HEK293 (cell line): ENCODE measurements around the gene SLC45A2.

Source experiments
- CTCF ChIP-seq: fragments of 450-650 bp; formaldehyde crosslinking; IDR thresholded peaks from 2 replicates; pipeline ENCODE4 v1.5.1; 2016; ENCODE audit warnings: missing biosample characterization, missing genetic modification characterization
- EGR2 ChIP-seq: fragments of 450-650 bp; formaldehyde crosslinking; IDR thresholded peaks from 2 replicates; pipeline ENCODE4 v1.5.1; 2016; ENCODE audit warnings: low read depth, missing biosample characterization, missing genetic modification characterization
- ZNF266 ChIP-seq: fragments of 450-650 bp; formaldehyde crosslinking; IDR thresholded peaks from 2 replicates; pipeline ENCODE4 v1.5.1; 2016; ENCODE audit warnings: missing biosample characterization, missing genetic modification characterization, low read depth
- ZNF274 ChIP-seq, 2 experiments: fragments of 200-500 bp in 1 of 2; fragments of 450-650 bp in 1 of 2; sonication (Bioruptor generic) in 1 of 2; formaldehyde crosslinking in 1 of 2; IDR thresholded peaks; 2 replicates each; pipeline versions ENCODE4 v1.5.1 to v1.6.1; 2014 to 2016; ENCODE audit warnings: borderline replicate concordance in 1 of 2, inconsistent platforms in 1 of 2, low read length in 1 of 2, missing biosample characterization in 1 of 2, missing genetic modification characterization in 1 of 2
- ZNF501 ChIP-seq: fragments of 450-650 bp; formaldehyde crosslinking; IDR thresholded peaks from 2 replicates; pipeline ENCODE4 v1.5.1; 2016; ENCODE audit warnings: missing biosample characterization, missing genetic modification characterization
- TF ChIP-seq, protein P1 (sequence below): fragments of 450-650 bp; formaldehyde crosslinking; IDR thresholded peaks from 2 replicates; pipeline ENCODE4 v1.5.1; 2016; ENCODE audit warnings: missing biosample characterization, missing genetic modification characterization, low read depth

- TF ChIP-seq CTCF (no peak), ZNF274 (IDR thresholded peaks at IDR 0.05; ENCODE audit: low read length) (no peak), ZNF274 (tag by site-specific recombination; IDR thresholded peaks at IDR 0.05; ENCODE audit: borderline replicate concordance) (no peak), ZNF501 (tag by site-specific recombination) (no peak), ZNF266 (tag by site-specific recombination) (no peak), EGR2 (no peak)
- TF ChIP-seq, protein P1, sequence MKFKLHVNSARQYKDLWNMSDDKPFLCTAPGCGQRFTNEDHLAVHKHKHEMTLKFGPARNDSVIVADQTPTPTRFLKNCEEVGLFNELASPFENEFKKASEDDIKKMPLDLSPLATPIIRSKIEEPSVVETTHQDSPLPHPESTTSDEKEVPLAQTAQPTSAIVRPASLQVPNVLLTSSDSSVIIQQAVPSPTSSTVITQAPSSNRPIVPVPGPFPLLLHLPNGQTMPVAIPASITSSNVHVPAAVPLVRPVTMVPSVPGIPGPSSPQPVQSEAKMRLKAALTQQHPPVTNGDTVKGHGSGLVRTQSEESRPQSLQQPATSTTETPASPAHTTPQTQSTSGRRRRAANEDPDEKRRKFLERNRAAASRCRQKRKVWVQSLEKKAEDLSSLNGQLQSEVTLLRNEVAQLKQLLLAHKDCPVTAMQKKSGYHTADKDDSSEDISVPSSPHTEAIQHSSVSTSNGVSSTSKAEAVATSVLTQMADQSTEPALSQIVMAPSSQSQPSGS (tag by site-specific recombination): no peak
Measured at GRCh38 chr5:34013547-34013946, 29.1 kb upstream of the SLC45A2 start.
